Measurements from ENCODE around the gene SCMH1.

DNA sequence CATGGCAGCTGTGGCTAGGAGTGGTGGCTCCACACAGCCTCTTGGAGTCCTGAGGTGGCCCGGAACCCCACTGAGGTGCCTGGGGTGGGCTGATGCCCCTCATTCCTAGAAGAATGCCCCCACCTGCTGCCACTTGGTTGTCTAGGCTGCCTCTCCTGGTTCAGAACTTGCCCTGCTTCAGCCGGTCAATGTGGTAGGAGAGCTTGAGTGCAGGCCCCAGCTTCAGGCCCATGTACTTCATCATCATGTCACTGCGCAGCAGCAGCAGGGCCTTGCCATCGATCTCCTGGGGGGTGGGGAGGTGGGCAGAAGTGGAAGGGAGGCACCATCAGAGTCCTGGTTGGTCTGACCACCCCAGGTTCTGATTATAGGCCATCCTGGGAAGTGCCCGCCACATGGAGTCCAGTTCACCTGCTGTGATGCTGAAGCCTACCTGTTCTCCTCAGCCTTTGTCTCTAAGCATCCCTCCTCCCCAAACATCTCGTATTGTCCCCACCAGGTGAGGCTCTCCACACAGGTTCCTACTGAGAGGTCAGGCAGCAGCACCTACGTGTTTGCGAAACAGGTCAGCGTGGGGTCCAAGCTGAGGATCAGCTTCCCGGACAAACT lies 214.0 kb downstream of the SCMH1 start:
- TF ChIP-seq, protein P1, sequence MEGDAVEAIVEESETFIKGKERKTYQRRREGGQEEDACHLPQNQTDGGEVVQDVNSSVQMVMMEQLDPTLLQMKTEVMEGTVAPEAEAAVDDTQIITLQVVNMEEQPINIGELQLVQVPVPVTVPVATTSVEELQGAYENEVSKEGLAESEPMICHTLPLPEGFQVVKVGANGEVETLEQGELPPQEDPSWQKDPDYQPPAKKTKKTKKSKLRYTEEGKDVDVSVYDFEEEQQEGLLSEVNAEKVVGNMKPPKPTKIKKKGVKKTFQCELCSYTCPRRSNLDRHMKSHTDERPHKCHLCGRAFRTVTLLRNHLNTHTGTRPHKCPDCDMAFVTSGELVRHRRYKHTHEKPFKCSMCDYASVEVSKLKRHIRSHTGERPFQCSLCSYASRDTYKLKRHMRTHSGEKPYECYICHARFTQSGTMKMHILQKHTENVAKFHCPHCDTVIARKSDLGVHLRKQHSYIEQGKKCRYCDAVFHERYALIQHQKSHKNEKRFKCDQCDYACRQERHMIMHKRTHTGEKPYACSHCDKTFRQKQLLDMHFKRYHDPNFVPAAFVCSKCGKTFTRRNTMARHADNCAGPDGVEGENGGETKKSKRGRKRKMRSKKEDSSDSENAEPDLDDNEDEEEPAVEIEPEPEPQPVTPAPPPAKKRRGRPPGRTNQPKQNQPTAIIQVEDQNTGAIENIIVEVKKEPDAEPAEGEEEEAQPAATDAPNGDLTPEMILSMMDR (IDR thresholded peaks at IDR 0.05) = no peak
- no peak for TF ChIP-seq POLR2A (IDR thresholded peaks at IDR 0.05)
